ENCODE measurements around the gene HPCAL4.

- TF ChIP-seq CTCF (IDR thresholded peaks at IDR 0.05): no peak
- no peak for TF ChIP-seq POLR2A (IDR thresholded peaks at IDR 0.05)
These were observed 10.5 kb downstream of the HPCAL4 start for GRCh38 chr1:39680751-39681150.
